ENCODE data around the gene DOCK2. TPM values are rescaled to one million over a fixed set of nuclear protein-coding genes. Genes with fewer than 3 reads are reported as not detected.
"Not testable (repeated sequence)": the region's sequence is repeated elsewhere in the genome, so short reads cannot be mapped to it uniquely, and the experiment has no call there.

Gene DOCK2
- polyA plus RNA-seq, 3 donors: 57.5 to 178 (median 115) TPM

GRCh38 chr5:169610606-169611005 lies 26.5 kb upstream of the DOCK2 start:
- peaks cover 5 to 6% of the 10 kb centered on the region in 2 donors for H3K36me3 Mint-ChIP-seq
- intact Hi-C loops (cut with micrococcal nuclease): no loop called here
- no peaks in the 10 kb centered on the region for H3K4me1 ChIP-seq (ENCODE audit: control insufficient read depth in 1 of 2, insufficient read depth in 2 of 2, low read length in 2 of 2)
- H3K4me3 ChIP-seq (replicated peaks in 1 of 3; ENCODE audit: low read depth in 2 of 3, low read length in 3 of 3): no peak overlapping the region
- H3K9me3 ChIP-seq (replicated peaks in 1 of 2; ENCODE audit: control insufficient read depth in 1 of 2, insufficient read depth in 1 of 2, low read length in 2 of 2): no peaks in the 10 kb centered on the region
- H3K79me2 ChIP-seq (ENCODE audit: insufficient read depth, low read length): no peaks in the 10 kb centered on the region
- H3K36me3 ChIP-seq (replicated peaks in 1 of 2; ENCODE audit: control insufficient read depth in 1 of 2, insufficient read depth in 2 of 2, low read length in 2 of 2): peaks cover 0 to 5% of the 10 kb centered on the region in 2 donors
- no peak for DNase-seq
- no peak overlapping the region for H3K9ac ChIP-seq (ENCODE audit: insufficient read depth, low read length, poor library complexity, severe bottlenecking)
- H3K27ac Mint-ChIP-seq: no peak overlapping the region
- no peak overlapping the region for H3K27ac ChIP-seq (ENCODE audit: low read depth in 1 of 2, low read length in 2 of 2)
- no peak overlapping the region for H2AFZ ChIP-seq (ENCODE audit: insufficient read depth, low read depth, low read length, poor library complexity, severe bottlenecking)
- H3K4me3 Mint-ChIP-seq: no peak overlapping the region
- no peaks in the 10 kb centered on the region for H3K4me1 Mint-ChIP-seq
- no peak overlapping the region for H3K4me2 ChIP-seq (replicated peaks; ENCODE audit: extremely low read depth, low read length, poor library complexity, severe bottlenecking)
- no peaks in the 10 kb centered on the region for H3K27me3 ChIP-seq (ENCODE audit: control insufficient read depth in 2 of 2, insufficient read depth in 2 of 2, low read length in 2 of 2)
- peaks cover 0 to 17% (median 8%) of the 10 kb centered on the region in 7 donors for H3K9me3 Mint-ChIP-seq
- no peaks in the 10 kb centered on the region for H4K20me1 ChIP-seq (ENCODE audit: insufficient read depth, low read length)
- no peak for TF ChIP-seq CTCF (IDR thresholded peaks at IDR 0.05)
- peaks cover 4 to 7% (median 6%) of the 10 kb centered on the region in 3 donors for H3K27me3 Mint-ChIP-seq (ENCODE audit: low read depth in 3 of 3)
- WGBS (ENCODE audit: insufficient coverage): no CpG with 5 or more reads among the region's 4 CpGs

GRCh38 chr5:169615561-169615960 lies 21.5 kb upstream of the DOCK2 start:
- Mint-ChIP-seq H3K4me3 (no peak overlapping the region), H3K36me3 (no peaks in the 10 kb centered on the region), H3K27me3 (ENCODE audit: low read depth in 3 of 3) (peaks cover 4 to 5% (median 4%) of the 10 kb centered on the region in 3 donors), H3K9me3 (peaks cover 8 to 23% (median 13%) of the 10 kb centered on the region in 7 donors), H3K27ac (no peak overlapping the region), H3K4me1 (no peaks in the 10 kb centered on the region)
- no peak overlapping the region for H3K4me2 ChIP-seq (replicated peaks; ENCODE audit: extremely low read depth, low read length, poor library complexity, severe bottlenecking)
- no peak for TF ChIP-seq CTCF (IDR thresholded peaks at IDR 0.05)
- H3K27ac ChIP-seq (ENCODE audit: low read depth in 1 of 2, low read length in 2 of 2): no peak overlapping the region
- H3K4me3 ChIP-seq (replicated peaks in 1 of 3; ENCODE audit: low read depth in 2 of 3, low read length in 3 of 3): no peak overlapping the region
- H2AFZ ChIP-seq (ENCODE audit: insufficient read depth, low read depth, low read length, poor library complexity, severe bottlenecking): no peak overlapping the region
- H3K9me3 ChIP-seq (replicated peaks in 1 of 2; ENCODE audit: control insufficient read depth in 1 of 2, insufficient read depth in 1 of 2, low read length in 2 of 2): no peaks in the 10 kb centered on the region
- H3K36me3 ChIP-seq (replicated peaks in 1 of 2; ENCODE audit: control insufficient read depth in 1 of 2, insufficient read depth in 2 of 2, low read length in 2 of 2): no peaks in the 10 kb centered on the region
- no peaks in the 10 kb centered on the region for H3K4me1 ChIP-seq (ENCODE audit: control insufficient read depth in 1 of 2, insufficient read depth in 2 of 2, low read length in 2 of 2)
- DNase-seq: no peak
- H4K20me1 ChIP-seq (ENCODE audit: insufficient read depth, low read length): no peaks in the 10 kb centered on the region
- no peaks in the 10 kb centered on the region for H3K27me3 ChIP-seq (ENCODE audit: control insufficient read depth in 2 of 2, insufficient read depth in 2 of 2, low read length in 2 of 2)
- intact Hi-C loops (cut with micrococcal nuclease): no loop called here
- H3K9ac ChIP-seq (ENCODE audit: insufficient read depth, low read length, poor library complexity, severe bottlenecking): no peak overlapping the region
- WGBS (ENCODE audit: insufficient coverage): no CpG with 5 or more reads among the region's 1 CpG
- H3K79me2 ChIP-seq (ENCODE audit: insufficient read depth, low read length): no peaks in the 10 kb centered on the region

- H4K20me1 ChIP-seq (ENCODE audit: insufficient read depth, low read length); H2AFZ ChIP-seq (ENCODE audit: insufficient read depth, low read depth, low read length, poor library complexity, severe bottlenecking); H3K36me3 ChIP-seq (replicated peaks in 1 of 2; ENCODE audit: control insufficient read depth in 1 of 2, insufficient read depth in 2 of 2, low read length in 2 of 2); H3K4me3 ChIP-seq (replicated peaks in 1 of 3; ENCODE audit: low read depth in 2 of 3, low read length in 3 of 3); H3K27ac ChIP-seq (ENCODE audit: low read depth in 1 of 2, low read length in 2 of 2); H3K79me2 ChIP-seq (ENCODE audit: insufficient read depth, low read length); H3K4me3 Mint-ChIP-seq; H3K9me3 ChIP-seq (replicated peaks in 1 of 2; ENCODE audit: control insufficient read depth in 1 of 2, insufficient read depth in 1 of 2, low read length in 2 of 2); H3K4me1 Mint-ChIP-seq; H3K27me3 Mint-ChIP-seq (ENCODE audit: low read depth in 3 of 3); DNase-seq; H3K36me3 Mint-ChIP-seq; H3K9ac ChIP-seq (ENCODE audit: insufficient read depth, low read length, poor library complexity, severe bottlenecking); H3K27ac Mint-ChIP-seq; intact Hi-C loops (cut with micrococcal nuclease); H3K4me2 ChIP-seq (replicated peaks; ENCODE audit: extremely low read depth, low read length, poor library complexity, severe bottlenecking); H3K4me1 ChIP-seq (ENCODE audit: control insufficient read depth in 1 of 2, insufficient read depth in 2 of 2, low read length in 2 of 2); H3K27me3 ChIP-seq (ENCODE audit: control insufficient read depth in 2 of 2, insufficient read depth in 2 of 2, low read length in 2 of 2): not testable (repeated sequence)
- 80% methylated on average over 1 of the region's 2 CpGs for WGBS (ENCODE audit: insufficient coverage)
- H3K9me3 Mint-ChIP-seq: peaks cover 4 to 16% (median 14%) of the 10 kb centered on the region in 7 donors
Observed at GRCh38 chr5:169624307-169624706, 12.8 kb upstream of the DOCK2 start.

Data from CD14-positive monocyte (primary cell).